Transverse colon (tissue), 4 donors: ENCODE data around the gene AJUBA. TPM values are rescaled to one million over a fixed set of nuclear protein-coding genes. Genes with fewer than 3 reads are reported as not detected.

Experiments
- DNase-seq: peaks from one replicate; pipeline ENCODE4 v3.0.0-alpha.2; 2019
- H3K27ac ChIP-seq, 4 donors: fragments of 200-600 bp; sonication (generic); 2 replicates each; pipeline ENCODE4 v1.5.1; 2016 to 2018; ENCODE audit warnings: inconsistent platforms in 4 of 4
- H3K27me3 ChIP-seq: fragments of 200-600 bp; sonication (generic); 2 replicates; pipeline ENCODE4 v1.5.1; 2017; ENCODE audit warnings: inconsistent platforms
- H3K36me3 ChIP-seq, 4 donors: fragments of 200-600 bp; sonication (generic); 2 replicates each; pipeline ENCODE4 v1.5.1; 2017 to 2019; ENCODE audit warnings: inconsistent platforms in 4 of 4
- H3K4me1 ChIP-seq, 4 donors: fragments of 200-600 bp; sonication (generic); 2 replicates each; pipeline ENCODE4 v1.5.1; 2017 to 2020; ENCODE audit warnings: inconsistent platforms in 4 of 4
- H3K4me3 ChIP-seq, 4 donors: fragments of 200-600 bp; sonication (generic); 1 replicate in 1 of 4; 2 replicates in 3 of 4; pipeline versions ENCODE4 v1.5.1 to v1.6.1; 2017 to 2019; ENCODE audit warnings: inconsistent platforms in 4 of 4
- H3K9me3 ChIP-seq, 2 donors: fragments of 200-600 bp; sonication (generic); 2 replicates each; pipeline ENCODE4 v1.5.1; 2017 to 2019; ENCODE audit warnings: inconsistent platforms in 2 of 2
- CTCF ChIP-seq, 5 experiments: fragments of 200-600 bp in 3 of 5; fragments of 450-650 bp in 2 of 5; sonication (generic) in 3 of 5; IDR thresholded peaks; 1 replicate in 2 of 5; 2 replicates in 3 of 5; pipeline ENCODE4 v1.5.1; 2016 to 2017; ENCODE audit warnings: antibody characterized with exemption in 5 of 5, inconsistent platforms in 3 of 5, mild to moderate bottlenecking in 2 of 5, moderate library complexity in 1 of 5
- EP300 ChIP-seq: sonication (generic); formaldehyde crosslinking; IDR thresholded peaks from one replicate; pipeline ENCODE4 v1.6.1; 2017; ENCODE audit warnings: antibody characterized with exemption, low read depth
- POLR2A ChIP-seq: fragments of 450-650 bp; IDR thresholded peaks from one replicate; pipeline ENCODE4 v1.6.1; 2016; ENCODE audit warnings: antibody characterized with exemption, mild to moderate bottlenecking, moderate library complexity
- POLR2AphosphoS5 ChIP-seq, 3 donors: sonication (generic); formaldehyde crosslinking; IDR thresholded peaks; one replicate each; pipeline ENCODE4 v1.6.1; 2016; ENCODE audit warnings: antibody characterized with exemption in 3 of 3
- WGBS, 2 donors: methylation state at CpG; one replicate each; pipeline ENCODE4 v1.1.5; 2018; ENCODE audit warnings: low coverage in 1 of 2; 5-methylcytosine and 5-hydroxymethylcytosine counted together
- in situ Hi-C, 4 donors: fragments of 200-750 bp; cut with MboI; loops; one replicate each; pipeline versions ENCODE4 v1.15.0 to v1.15.1; 2017; ENCODE audit warnings: low sequenced_read_pairs in 3 of 4, low pct_ligation_motif_present in 1 of 4, low pct_unique_long_range_greater_than_20kb in 1 of 4
- intact Hi-C: fragments of 100-400 bp; cut with DNase I; formaldehyde crosslinking; loops from one replicate; pipeline ENCODE4 v1.15.1; 2023; ENCODE audit warnings: low total_unique reads
- total RNA-seq, 4 donors: library from RNA; depleted of rRNA; stranded (reverse); fragments of >200 nt; gene quantifications; one replicate each; pipeline ENCODE4 v1.1.0, GENCODE V29; 2016

The AJUBA gene
- total RNA-seq, 4 donors from 2014 or later = 1.8 to 5.2 (median 3.7) TPM; not detected in 1

GRCh38 chr14:23009483-23009938 lies 27.2 kb upstream of the AJUBA start:
- no peaks in the 10 kb centered on the region for H3K9me3 ChIP-seq
- no peaks in the 10 kb centered on the region for H3K27me3 ChIP-seq
- DNase-seq = no peak
- no peaks in the 10 kb centered on the region for H3K36me3 ChIP-seq
- peak overlapping the region; percentile 78 to 92 (median 85) for H3K27ac ChIP-seq
- peaks cover 4 to 35% (median 15%) of the 10 kb centered on the region in 4 donors for H3K4me1 ChIP-seq
- no peak for TF ChIP-seq CTCF (IDR thresholded peaks at IDR 0.05)
- TF ChIP-seq EP300 = no peak
- TF ChIP-seq POLR2AphosphoS5 (IDR thresholded peaks at IDR 0.05) = no peak
- no peak for TF ChIP-seq POLR2A
- intact Hi-C loops (no loop called here), in situ Hi-C loops (no loop called here)
- 19 to 20% methylated on average over 8 of the region's 8 CpGs for WGBS, 2 donors
- peak overlapping the region; percentile 15 to 56 (median 50) for H3K4me3 ChIP-seq

GRCh38 chr14:23008831-23009230 lies 26.5 kb upstream of the AJUBA start:
- peaks cover 4 to 35% (median 15%) of the 10 kb centered on the region in 4 donors for H3K4me1 ChIP-seq
- H3K27ac ChIP-seq = peak overlapping the region in 1 of 4 donors; percentile 78
- no peak overlapping the region for H3K4me3 ChIP-seq
- no peaks in the 10 kb centered on the region for H3K9me3 ChIP-seq
- no peak for TF ChIP-seq POLR2A
- no peaks in the 10 kb centered on the region for H3K27me3 ChIP-seq
- WGBS, 2 donors = 17 to 20% methylated on average over 3 of the region's 3 CpGs
- in situ Hi-C loops (no loop called here), intact Hi-C loops (no loop called here)
- H3K36me3 ChIP-seq = no peaks in the 10 kb centered on the region
- no peak for DNase-seq

- Histone ChIP-seq H3K4me1 (peaks cover 4 to 35% (median 15%) of the 10 kb centered on the region in 4 donors), H3K36me3 (no peaks in the 10 kb centered on the region), H3K9me3 (no peaks in the 10 kb centered on the region), H3K4me3 (peak overlapping the region; percentile 38 to 70 (median 58)), H3K27ac (peak overlapping the region; percentile 92 to 97 (median 96)), H3K27me3 (no peaks in the 10 kb centered on the region)
- intact Hi-C loops (no loop called here), in situ Hi-C loops (no loop called here)
- peak in 2 of 5 experiments; percentile 1 to 37 for TF ChIP-seq CTCF (IDR thresholded peaks at IDR 0.05)
- TF ChIP-seq POLR2A = peak; percentile 91
- peak; percentile 86 to 94 (median 92) for TF ChIP-seq POLR2AphosphoS5 (IDR thresholded peaks at IDR 0.05)
- TF ChIP-seq EP300 = no peak
- peak; percentile 97 for DNase-seq
- 1 to 3% methylated on average over 6 to 58 of the region's 62 CpGs for WGBS, 2 donors
Observed at GRCh38 chr14:23006544-23007419, 24.4 kb upstream of the AJUBA start.

GRCh38 chr14:23006188-23006534 lies 23.8 kb upstream of the AJUBA start:
- Histone ChIP-seq H3K4me3 (peak overlapping the region; percentile 38 to 70 (median 58)), H3K27me3 (no peaks in the 10 kb centered on the region), H3K4me1 (peaks cover 4 to 38% (median 16%) of the 10 kb centered on the region in 4 donors), H3K27ac (peak overlapping the region; percentile 92 to 97 (median 96)), H3K36me3 (no peaks in the 10 kb centered on the region), H3K9me3 (no peaks in the 10 kb centered on the region)
- TF ChIP-seq POLR2A (no peak), POLR2AphosphoS5 (IDR thresholded peaks at IDR 0.05) (no peak), CTCF (IDR thresholded peaks at IDR 0.05) (no peak)
- no peak for DNase-seq
- WGBS, 2 donors = 44 to 49% methylated on average over 5 of the region's 5 CpGs
- in situ Hi-C loops = no loop called here
- intact Hi-C loops = no loop called here
